NCI-H524 (cell line): ENCODE results near the gene PPP1R36.
"Not testable (repeated sequence)": the region's sequence is repeated elsewhere in the genome, so short reads cannot be mapped to it uniquely, and the experiment has no call there.

Experiments used
- DNase-seq, 2 experiments: peaks; one replicate each; lab custom pipeline; 2025; lab: John Stamatoyannopoulos, UW

Gene PPP1R36

DNA sequence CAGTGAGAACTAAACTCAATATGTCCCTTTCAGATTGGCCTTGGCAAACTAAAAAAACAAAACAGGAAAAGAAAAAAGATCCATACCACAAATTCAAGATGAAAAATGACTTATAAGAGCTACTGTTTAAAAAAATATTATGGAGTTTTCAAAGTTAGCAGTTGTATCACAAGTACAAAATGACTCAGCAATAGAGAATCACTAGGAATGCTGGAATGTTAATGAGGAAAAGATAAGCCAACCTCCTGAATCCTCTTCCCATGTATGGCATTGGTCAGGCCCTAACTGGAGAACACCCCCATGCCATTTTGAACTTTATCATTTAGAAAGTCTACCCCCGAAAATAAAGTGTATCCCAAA lies 62.2 kb downstream of the PPP1R36 start:
- no peak for DNase-seq

DNA sequence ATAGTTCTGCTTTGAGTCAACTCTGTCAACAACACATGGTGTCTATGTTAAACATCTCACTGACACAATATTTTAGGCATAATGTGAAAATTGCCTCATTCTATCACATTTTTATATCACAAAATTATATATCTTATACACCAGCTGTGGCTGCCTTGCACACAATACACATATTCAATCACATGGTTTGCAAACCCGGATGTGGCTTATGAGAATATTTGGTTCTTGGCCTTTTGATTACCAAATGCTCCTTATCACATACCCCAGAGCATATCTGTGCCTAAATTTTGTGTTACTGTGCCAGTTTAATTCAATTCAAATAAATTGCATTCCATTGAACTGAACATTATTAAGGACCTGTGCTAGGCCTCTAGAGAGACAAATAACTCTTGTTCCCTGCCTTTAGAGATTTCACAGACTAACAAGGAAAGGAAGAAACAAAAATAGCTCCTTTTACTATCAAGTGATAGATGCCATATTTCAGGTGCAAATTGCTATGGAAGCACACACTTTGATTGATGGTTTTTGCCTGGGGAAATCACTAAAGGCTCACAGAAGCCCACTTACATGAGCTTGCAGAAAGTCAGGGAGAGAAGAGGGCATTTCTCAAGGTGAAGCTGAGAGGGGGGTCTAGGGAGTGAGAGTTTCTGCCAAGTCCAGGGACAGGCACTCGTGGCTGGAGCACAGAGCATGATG lies 63.4 kb downstream of the PPP1R36 start:
- no peak for DNase-seq

DNA sequence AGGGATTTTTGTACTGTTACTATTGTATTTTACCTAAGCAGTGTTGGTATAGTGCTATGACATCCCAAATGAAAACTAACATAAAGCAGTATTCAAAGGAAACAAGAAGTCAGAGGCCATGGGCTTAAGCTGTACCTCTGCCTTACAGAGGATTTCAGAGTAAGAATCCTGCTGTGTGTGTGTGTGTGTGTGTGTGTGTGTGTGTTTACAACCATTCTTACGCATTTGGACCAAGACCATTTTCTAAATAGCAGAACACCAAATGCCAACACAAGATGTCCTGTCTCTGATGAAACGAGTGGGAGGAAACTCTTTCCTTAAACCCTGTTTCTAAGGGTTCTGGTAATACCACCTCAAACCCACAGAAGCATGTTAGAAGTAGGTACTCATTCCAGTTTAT lies 64.4 kb downstream of the PPP1R36 start:
- no peak for DNase-seq

DNA sequence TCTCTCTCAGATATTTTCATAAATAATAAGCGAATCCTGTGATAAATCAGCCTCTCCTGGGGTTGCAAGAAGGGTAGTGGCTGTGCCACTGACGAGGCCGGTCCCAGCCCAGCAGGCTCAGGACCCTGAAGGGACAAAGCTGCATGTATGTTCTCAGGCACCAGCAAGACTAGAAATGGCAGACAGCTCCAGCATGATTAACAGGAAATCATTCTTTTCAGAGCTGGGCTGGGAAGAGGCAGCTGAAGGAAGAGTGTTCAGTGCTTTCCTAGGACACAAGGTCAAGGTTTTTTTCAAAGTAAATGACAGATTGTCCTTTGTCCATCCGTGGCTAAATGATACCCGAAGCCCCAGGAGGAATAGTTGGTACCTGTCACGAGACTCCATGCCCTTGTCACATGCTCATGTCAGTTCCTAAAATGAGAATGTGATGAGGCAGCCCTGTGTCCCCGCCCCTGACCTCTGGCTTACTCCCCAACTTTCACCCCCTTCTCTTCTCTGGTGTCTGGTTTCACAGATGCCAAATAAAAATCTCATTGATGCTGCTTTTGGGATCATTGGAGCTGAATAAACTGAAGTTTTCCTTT lies 65.1 kb downstream of the PPP1R36 start:
- no peak for DNase-seq

DNA sequence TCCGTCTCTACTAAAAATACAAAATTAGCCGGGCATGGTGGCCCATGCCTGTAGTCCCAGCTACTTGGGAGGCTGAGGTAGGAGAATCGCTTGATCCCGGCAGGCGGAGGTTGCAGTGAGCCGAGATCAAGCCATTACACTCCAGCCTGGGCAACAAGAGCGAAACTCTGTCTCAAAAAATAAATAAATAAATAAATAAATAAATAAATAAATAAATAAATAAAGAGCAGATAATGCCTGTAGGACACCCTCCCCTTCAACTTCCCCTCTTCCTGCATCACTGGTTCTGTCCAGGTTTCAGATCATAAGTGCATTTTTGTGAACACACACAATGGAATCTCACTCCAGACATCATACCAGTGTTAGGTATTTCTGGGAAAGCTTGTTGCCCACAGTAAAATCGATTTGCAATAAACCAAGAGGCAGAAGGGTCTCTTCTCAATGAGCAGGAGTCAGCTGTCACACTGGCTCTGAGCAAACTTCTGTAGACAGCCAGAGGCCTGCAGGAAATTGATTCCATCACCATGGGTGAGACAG lies 68.2 kb downstream of the PPP1R36 start:
- DNase-seq, result not testable (repeated sequence)

DNA sequence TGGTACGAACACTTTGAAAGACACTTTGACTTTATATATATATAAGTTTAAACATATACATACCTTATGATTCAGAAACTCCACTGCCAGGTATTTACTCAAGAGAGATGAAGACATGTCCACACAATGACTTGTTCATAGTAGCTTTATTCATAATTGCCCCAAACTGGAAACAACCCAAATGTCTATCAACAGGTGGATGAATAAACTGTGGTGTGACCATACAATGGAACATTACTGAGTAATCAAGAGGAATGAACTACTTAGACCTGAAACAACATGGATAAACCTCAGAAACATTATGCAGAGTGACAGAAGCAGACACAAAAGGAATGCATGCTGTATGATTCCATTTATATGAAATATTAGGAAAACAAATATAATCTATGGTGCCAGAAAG lies 71.1 kb downstream of the PPP1R36 start:
- DNase-seq, result no peak

DNA sequence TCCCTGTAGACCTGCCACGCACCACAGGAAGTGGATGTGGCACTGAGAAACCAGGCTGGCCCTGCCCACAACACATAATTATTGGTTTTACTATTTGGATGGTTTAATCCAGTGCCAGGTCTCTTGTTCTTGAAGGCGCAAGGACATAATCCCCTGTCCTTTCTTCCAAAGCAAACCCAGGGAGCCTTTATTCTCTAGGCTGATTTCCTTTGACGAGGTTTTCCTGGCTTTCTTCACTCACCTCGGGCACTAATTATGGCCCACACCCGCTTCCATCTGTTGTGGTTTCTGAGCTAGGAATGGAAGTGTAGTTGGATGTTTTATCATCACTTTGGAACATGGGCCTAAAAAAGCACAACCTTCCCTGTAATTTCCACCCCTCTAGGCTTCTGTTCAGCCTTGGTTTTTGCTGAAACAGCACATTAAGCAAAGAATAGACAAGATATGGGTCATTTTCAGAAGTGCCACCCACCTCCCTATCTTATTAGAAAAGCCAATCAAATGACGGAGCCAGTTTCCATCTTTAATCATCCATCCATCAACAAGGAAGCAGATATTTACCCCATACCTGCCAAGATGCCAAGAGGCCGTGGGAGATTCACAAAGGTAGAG lies 73.9 kb downstream of the PPP1R36 start:
- DNase-seq, result peak in 1 of 2 experiments; percentile 39

DNA sequence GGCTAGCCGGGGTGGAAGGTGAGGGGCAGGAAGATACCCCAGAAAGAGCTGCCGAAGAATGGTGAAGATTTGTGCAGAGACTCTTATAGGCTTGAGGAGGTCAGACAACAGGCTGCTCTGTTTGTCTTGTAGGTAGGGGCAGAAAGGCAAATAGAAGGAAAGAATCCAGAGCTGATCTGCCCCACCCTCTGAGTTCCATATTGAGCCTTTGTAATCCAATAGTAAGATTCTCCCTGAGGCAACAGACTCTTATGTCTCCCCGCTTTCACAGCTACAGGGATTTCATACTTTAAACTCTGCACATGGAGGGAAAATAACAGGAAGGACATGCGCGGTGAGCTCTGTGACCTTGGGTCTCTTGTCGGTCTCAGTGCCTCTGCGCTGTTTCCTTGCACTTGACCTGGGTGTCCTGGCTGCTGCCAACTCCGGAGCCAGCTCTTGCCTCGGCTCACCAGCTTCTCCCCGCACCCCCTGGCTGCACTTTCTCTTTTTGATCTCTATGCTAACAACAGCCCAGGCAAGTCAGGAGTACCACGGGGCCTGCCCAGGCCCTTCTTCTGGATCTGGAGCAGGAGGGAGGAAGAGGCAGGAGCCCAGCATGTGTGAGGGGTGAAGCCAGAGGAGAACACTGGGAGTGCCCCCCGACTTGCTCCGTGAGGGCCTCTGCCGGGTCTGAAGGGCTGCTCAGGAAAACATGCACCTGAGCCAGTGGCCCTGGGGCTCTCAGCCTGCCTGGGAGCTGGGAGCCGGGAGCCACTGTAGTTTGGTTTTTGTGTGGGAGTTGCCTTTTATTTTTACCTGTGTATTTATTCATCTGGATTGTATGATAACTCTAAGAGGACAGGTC lies 75.8 kb downstream of the PPP1R36 start:
- no peak for DNase-seq

DNA sequence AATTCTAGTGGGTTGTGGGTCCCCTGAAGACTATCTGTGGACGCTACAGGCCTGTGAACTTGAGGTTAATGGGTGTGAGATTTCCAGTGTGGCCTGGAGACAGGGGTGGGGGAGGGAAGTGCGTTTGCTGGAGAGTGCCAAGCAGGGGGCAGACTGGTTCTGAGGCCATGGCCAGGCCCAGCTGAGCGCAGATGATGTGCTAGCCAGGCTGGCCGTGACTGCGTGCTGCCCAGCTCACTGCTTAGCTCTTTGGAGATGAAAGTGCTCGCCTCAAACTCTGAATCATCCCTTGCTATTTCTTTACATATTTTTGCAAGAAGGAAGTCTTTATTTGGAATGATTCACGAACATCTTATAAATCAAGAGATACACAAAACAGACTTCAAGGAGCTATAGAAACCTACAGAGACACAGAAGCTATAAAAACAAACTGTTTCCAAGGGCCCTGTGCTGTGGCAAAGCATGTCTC lies 79.2 kb downstream of the PPP1R36 start:
- DNase-seq, result no peak

DNA sequence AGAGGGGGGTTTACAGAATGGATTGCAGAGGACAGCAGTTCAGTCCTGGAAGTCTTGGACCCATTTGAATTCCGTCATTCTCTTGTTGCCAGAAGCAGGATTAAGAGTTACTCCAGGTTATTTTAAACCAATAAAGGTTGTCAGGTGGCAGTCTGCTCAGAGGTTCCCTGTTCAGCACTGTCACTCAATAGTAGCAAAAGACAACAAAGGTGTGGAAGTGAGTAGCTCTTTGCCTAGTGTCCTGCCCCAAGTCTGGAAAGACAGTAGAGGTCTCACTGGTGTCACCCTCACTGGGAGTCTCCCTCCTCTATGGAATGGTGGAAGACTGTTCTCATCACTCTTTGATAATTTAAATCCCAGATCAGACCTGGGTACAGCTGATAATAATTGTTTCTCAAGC lies 81.0 kb downstream of the PPP1R36 start:
- no peak for DNase-seq

DNA sequence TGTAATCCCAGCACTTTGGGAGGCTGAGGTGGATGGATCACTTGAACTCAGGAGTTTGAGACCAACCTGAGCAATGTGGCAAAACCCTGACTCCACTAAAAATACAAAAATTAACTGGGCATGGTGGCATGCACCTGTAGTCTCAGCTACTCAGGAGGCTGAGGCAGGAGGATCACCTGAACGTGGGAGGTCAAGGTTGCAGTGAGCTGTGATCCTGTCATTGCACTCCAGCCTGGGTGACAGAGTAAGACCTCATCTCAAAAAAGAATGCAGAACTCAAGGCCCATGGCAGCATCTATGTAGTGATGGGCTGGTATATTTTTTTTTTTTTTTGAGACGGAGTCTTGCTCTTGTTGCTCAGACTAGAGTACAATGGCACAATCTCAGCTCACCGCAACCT lies 81.5 kb downstream of the PPP1R36 start:
- not testable (repeated sequence) for DNase-seq

DNA sequence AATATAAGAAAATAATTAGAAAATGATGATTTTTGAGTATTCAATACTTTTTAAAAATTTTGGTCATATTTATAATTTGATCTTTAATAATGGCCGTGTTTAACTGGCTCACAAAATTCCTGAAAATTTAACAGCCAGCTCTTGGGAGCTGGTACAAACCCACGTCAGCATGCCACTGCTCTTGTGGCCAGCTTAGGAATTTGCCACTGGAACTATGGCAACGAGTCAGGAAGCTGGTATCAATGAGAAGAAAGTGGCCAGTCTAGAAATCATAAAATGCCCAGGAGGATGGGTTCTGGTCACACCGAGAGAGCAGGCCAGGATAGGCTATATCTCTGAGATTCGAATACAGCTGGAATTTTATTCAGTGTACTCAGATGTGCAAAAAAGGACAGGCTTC lies 82.3 kb downstream of the PPP1R36 start:
- no peak for DNase-seq

DNA sequence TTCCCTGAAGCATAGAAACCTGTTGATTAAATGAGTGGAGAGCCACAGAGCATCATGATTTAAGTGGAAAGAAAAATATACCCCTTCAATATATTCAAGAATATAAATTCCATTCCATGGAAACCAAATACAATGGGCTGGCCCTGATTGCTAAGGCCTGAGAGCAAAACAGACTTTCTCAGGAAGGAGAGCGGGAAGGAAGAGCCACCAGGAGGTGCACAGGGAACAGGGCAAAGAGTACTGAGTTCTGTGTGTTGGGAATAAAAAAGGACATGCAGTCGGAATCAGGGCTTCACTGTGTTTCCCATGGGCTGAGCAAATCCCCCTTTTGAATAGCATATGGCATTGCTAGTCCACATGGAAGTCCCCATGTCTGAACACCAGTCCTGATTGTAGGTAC lies 84.8 kb downstream of the PPP1R36 start:
- DNase-seq, result peak in 1 of 2 experiments; percentile 31

DNA sequence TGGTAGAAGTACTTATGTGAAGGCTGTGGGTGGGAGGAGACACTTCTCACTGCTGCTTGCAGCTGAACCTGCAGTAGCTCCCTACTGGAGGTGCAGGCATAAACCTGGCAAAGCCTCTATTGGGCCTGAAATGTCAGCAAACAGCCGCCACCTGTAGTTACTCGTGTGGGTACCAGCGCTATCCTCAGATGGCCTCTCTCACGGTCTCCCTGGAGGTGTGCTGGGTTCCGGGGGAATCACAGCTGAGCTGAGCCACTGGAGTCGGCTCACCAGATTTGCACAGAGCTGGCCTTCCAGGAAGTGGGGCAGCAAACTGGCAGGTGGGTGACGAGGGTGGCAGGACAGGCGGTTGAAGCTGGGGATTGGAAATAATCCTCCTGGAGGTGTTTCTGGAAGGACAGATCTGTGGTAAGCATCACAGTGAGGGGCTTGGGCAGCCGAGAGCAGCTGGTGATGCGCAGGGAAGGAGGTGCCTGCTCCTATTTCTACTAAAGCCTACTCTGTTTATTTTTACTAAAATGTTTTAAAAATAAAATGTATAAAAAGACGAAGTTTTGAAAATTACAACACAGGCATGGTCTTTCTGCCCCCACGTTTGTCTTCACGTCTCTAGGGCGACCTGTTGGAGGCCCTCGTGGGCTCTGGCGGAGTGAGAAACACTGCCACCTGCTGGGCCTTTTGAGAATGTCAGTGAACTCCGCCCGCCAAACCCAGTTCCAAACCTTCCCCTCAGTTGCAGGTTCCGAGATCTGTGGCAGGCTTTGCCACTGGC lies 86.6 kb downstream of the PPP1R36 start:
- peak; percentile 89 to 94 for DNase-seq

DNA sequence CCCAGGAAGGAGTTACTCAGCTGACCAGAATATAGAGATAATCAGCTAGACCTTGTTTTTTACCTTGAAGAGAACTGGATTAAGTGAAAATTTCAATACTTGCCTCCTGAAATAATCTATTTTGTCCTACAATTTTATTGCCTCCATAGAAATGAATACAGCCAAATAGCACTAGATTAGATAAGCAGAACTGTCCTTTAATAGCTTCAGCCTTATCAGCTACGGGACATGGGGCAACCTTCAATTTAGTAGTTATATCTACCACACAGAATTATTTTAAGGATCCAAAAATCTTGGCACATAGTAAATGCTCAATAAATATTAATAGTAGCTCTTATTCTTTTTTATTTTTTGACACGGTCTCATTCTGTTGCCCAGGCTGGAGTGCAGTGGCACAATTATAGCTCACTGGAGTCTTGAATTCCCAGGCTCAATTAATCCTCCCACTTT lies 87.2 kb downstream of the PPP1R36 start:
- no peak for DNase-seq

DNA sequence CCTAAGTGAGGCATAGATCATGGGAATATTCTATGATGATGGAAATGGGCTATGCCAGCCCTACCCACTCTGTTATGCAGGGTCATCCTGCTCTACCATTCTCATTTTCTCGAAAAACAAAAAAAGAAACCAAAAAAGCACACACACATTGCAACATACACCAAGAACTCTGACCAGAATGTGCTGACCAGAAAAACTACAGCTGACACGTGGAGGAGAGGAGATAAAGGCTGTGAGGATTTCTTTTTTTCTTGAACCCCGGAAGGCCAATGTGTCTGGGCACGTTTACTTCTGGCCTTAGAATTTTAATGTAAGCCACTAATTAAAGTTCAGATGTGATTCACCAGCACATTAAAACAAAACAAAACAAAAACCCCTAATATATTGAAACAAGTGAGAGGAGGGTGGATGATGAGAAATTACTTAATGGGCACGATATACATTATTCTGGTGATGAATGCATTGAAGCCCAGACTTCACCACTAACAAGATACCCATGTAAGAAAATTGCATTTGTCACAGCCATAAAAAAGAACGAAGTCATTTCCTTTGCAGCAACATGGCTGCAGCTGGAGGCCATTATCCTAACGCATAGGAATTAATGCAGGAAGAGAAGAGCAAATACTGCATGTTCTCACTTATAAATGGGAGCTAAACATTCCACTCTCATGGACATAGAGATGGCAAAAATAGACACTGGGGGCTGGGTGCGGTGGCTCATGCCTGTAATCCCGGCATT lies 88.1 kb downstream of the PPP1R36 start:
- no peak for DNase-seq

DNA sequence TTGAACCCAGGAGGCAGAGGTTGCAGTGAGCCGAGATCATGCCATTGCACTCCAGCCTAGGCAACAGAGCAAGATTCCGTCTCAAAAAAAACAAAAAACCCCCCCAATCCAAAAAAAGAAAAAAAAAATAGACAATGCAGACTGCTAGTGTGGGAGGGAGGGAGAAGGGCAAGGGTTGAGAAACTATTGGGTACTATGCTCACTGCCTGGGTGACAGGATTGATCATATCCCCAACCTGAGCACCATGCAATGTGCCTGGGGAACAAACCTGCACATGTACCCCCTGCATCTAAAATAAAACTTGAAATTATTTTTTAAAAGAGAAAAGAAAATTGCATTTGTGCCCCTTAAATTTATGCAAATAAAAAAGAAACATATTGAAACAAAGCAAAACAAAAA lies 88.9 kb downstream of the PPP1R36 start:
- DNase-seq, result no peak
